Adrenal gland (tissue), 12 donors: ENCODE measurements around the gene COMMD9. TPM values are rescaled to one million over a fixed set of nuclear protein-coding genes. Genes with fewer than 3 reads are reported as not detected.

Experiments used
- DNase-seq, 7 donors: peaks; one replicate each; pipeline ENCODE4 v3.0.0-alpha.2; 2019 to 2020
- H3K27ac ChIP-seq, 5 donors: fragments of 200-600 bp; sonication (generic) in 4 of 5; 1 replicate in 3 of 5; 2 replicates in 2 of 5; pipeline versions ENCODE4 v1.5.1 to v1.8.0; 2016 to 2020; ENCODE audit warnings: mild to moderate bottlenecking in 1 of 5
- H3K27me3 ChIP-seq: fragments of 200-600 bp; 2 replicates; pipeline ENCODE4 v1.8.0; 2021
- H3K36me3 ChIP-seq, 2 donors: fragments of 200-600 bp; replicated peaks in 1 of 2; 1 replicate in 1 of 2; 2 replicates in 1 of 2; pipeline versions ENCODE4 v1.5.1 to v1.8.0; 2018 to 2022
- H3K4me1 ChIP-seq, 2 donors: fragments of 200-600 bp; replicated peaks in 1 of 2; 1 replicate in 1 of 2; 2 replicates in 1 of 2; pipeline versions ENCODE4 v1.5.1 to v1.8.0; 2018 to 2021
- H3K4me3 ChIP-seq, 4 donors: fragments of 200-600 bp; sonication (generic) in 3 of 4; one replicate each; pipeline ENCODE4 v1.5.1; 2016 to 2018
- H3K9me3 ChIP-seq, 3 donors: fragments of 200-600 bp; sonication (generic) in 1 of 3; replicated peaks in 1 of 3; 1 replicate in 2 of 3; 2 replicates in 1 of 3; pipeline versions ENCODE4 v1.5.1 to v1.8.0; 2016 to 2021
- POLR2A ChIP-seq, 2 donors: fragments of 450-650 bp; IDR thresholded peaks; one replicate each; pipeline ENCODE4 v1.6.1; 2017; ENCODE audit warnings: antibody characterized with exemption in 2 of 2, mild to moderate bottlenecking in 2 of 2, moderate library complexity in 1 of 2
- WGBS, 4 donors: extraction: QIAGEN DNeasy Blood & Tissue Kit in 2 of 4; methylation state at CpG; one replicate each; pipeline versions ENCODE4 v1.1.5 to v1.1.7; 2013 to 2017; 5-methylcytosine and 5-hydroxymethylcytosine counted together
- intact Hi-C, 2 donors: fragments of 100-400 bp; cut with DNase I; formaldehyde crosslinking; loops; one replicate each; pipeline versions ENCODE4 v1.14.1 to v1.15.0; 2022 to 2023
- polyA plus RNA-seq, 3 donors: library from polyadenylated mRNA; stranded (reverse); fragments of 200-250 nt in 2 of 3; fragments of 350-450 nt in 1 of 3; fragmentation: Illumina TruSeq in 1 of 3; extraction: RNeasy Lipid Tissue Mini Kit (QIAGEN cat#74804) in 1 of 3; gene quantifications; one replicate each; pipeline ENCODE4 v1.2.3, GENCODE V29; 2013 to 2014
- total RNA-seq, 9 donors: library from RNA; depleted of rRNA in 4 of 9; stranded (reverse); fragments of >200 nt in 4 of 9; fragments of 120-200 nt in 1 of 9; fragmentation: NEBNext Ultra II Directional in 1 of 9; extraction: Animal tissue kit (Norgen Biotek cat#: 25700) in 1 of 9; gene quantifications; one replicate each; pipeline versions ENCODE4 v1.1.0 to v1.2.4, GENCODE V29; 2013 to 2023
- TF ChIP-seq, protein P1 (sequence below), 6 experiments: fragments of 450-650 bp in 4 of 6; fragments of 200-600 bp in 2 of 6; sonication (generic) in 1 of 6; IDR thresholded peaks; 1 replicate in 5 of 6; 2 replicates in 1 of 6; pipeline versions ENCODE4 v1.5.1 to v1.8.0; 2016 to 2021; ENCODE audit warnings: antibody characterized with exemption in 6 of 6, mild to moderate bottlenecking in 2 of 6, moderate library complexity in 1 of 6
- donor health status: healthy with polysubstance abuse.
- donor health status: Bipolar disorder and iron deficiency.
- donor health status: DM: yes; HTN: yes; CAD: no.
- donor health status: DM: no; HTN: no; CAD: no.
- donor health status: DM: no; HTN: no; CAD: no.
- donor health status: DM: yes; HTN: yes; CAD: no.

Gene COMMD9
- total and polyA plus RNA-seq, 12 donors: 25.3 to 140 (median 89.5) TPM

DNA sequence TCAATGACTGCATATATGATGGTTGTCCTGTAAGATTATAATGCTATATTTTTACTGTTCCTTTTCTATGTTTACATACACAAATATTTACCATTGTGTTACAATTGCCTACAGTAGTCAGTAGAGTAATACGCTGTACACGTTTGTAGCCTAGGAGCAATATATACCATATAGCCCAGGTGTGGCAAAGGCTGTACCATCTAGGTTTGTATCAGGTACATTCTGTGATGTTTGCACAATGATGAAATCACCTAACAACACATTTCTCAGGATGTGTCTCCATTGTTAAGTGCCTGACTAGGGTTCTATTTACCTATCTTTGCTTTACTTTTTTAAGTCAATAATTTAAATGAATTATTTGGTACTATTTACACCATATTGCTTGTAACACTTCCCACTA lies 28.8 kb upstream of the COMMD9 start:
- no peaks in the 10 kb centered on the region for H3K27me3 ChIP-seq
- no peaks in the 10 kb centered on the region for H3K4me1 ChIP-seq
- WGBS, 4 donors: 23 to 69% (median 29%) methylated on average over 2 of the region's 2 CpGs
- no peak for DNase-seq
- TF ChIP-seq, protein P1, sequence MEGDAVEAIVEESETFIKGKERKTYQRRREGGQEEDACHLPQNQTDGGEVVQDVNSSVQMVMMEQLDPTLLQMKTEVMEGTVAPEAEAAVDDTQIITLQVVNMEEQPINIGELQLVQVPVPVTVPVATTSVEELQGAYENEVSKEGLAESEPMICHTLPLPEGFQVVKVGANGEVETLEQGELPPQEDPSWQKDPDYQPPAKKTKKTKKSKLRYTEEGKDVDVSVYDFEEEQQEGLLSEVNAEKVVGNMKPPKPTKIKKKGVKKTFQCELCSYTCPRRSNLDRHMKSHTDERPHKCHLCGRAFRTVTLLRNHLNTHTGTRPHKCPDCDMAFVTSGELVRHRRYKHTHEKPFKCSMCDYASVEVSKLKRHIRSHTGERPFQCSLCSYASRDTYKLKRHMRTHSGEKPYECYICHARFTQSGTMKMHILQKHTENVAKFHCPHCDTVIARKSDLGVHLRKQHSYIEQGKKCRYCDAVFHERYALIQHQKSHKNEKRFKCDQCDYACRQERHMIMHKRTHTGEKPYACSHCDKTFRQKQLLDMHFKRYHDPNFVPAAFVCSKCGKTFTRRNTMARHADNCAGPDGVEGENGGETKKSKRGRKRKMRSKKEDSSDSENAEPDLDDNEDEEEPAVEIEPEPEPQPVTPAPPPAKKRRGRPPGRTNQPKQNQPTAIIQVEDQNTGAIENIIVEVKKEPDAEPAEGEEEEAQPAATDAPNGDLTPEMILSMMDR (IDR thresholded peaks at IDR 0.05): no peak
- TF ChIP-seq POLR2A (IDR thresholded peaks at IDR 0.05): no peak
- intact Hi-C loops: no loop called here
- no peaks in the 10 kb centered on the region for H3K36me3 ChIP-seq
- no peak overlapping the region for H3K4me3 ChIP-seq
- no peaks in the 10 kb centered on the region for H3K9me3 ChIP-seq
- no peak overlapping the region for H3K27ac ChIP-seq

GRCh38 chr11:36316049-36316448 lies 26.8 kb upstream of the COMMD9 start:
- no peak for DNase-seq
- WGBS, 4 donors: 60 to 75% (median 72%) methylated on average over 3 of the region's 3 CpGs
- H3K36me3 ChIP-seq: no peaks in the 10 kb centered on the region
- intact Hi-C loops: no loop called here
- no peak overlapping the region for H3K4me3 ChIP-seq
- H3K27ac ChIP-seq: no peak overlapping the region
- H3K9me3 ChIP-seq: no peaks in the 10 kb centered on the region
- no peaks in the 10 kb centered on the region for H3K27me3 ChIP-seq
- TF ChIP-seq, protein P1 (IDR thresholded peaks at IDR 0.05): no peak
- no peak for TF ChIP-seq POLR2A (IDR thresholded peaks at IDR 0.05)
- no peaks in the 10 kb centered on the region for H3K4me1 ChIP-seq

DNA sequence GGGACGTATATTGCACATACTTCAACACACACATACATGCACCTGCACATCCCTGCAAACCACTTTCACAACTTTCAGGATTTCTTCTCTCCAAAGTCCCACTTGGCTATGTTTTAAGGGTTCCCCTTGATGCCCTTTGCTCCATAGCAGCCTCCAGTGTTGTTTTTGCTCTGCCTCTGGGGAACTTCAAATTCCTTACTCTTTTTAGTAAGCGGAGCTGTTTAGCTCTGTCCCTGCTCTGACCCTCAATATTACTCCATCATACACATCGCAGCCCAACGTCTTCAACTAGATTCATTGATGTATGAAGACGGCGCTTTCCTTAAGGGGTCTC lies 25.2 kb upstream of the COMMD9 start:
- Histone ChIP-seq H3K36me3 (no peaks in the 10 kb centered on the region), H3K9me3 (no peaks in the 10 kb centered on the region), H3K4me1 (no peaks in the 10 kb centered on the region), H3K4me3 (no peak overlapping the region), H3K27ac (no peak overlapping the region), H3K27me3 (no peaks in the 10 kb centered on the region)
- DNase-seq: no peak
- no peak for TF ChIP-seq POLR2A (IDR thresholded peaks at IDR 0.05)
- TF ChIP-seq, protein P1 (IDR thresholded peaks at IDR 0.05): no peak
- 49 to 55% (median 51%) methylated on average over 6 of the region's 6 CpGs for whole genome bisulfite sequencing, 4 donors
- intact Hi-C loops: no loop called here

GRCh38 chr11:36313750-36314433 lies 24.7 kb upstream of the COMMD9 start:
- DNase-seq: no peak
- intact Hi-C loops: no loop called here
- H3K9me3 ChIP-seq: no peaks in the 10 kb centered on the region
- WGBS, 4 donors: 60 to 72% (median 65%) methylated on average over 3 of the region's 3 CpGs
- no peaks in the 10 kb centered on the region for H3K36me3 ChIP-seq
- TF ChIP-seq POLR2A (IDR thresholded peaks at IDR 0.05): no peak
- H3K27ac ChIP-seq: no peak overlapping the region
- no peaks in the 10 kb centered on the region for H3K27me3 ChIP-seq
- H3K4me3 ChIP-seq: no peak overlapping the region
- H3K4me1 ChIP-seq: no peaks in the 10 kb centered on the region
